SJCRH30 (cell line): ENCODE results near the gene UCN2. TPM values are rescaled to one million over a fixed set of nuclear protein-coding genes. Genes with fewer than 3 reads are reported as not detected.
"Not testable (repeated sequence)": the region's sequence is repeated elsewhere in the genome, so short reads cannot be mapped to it uniquely, and the experiment has no call there.

Experiments used
- DNase-seq, 2 experiments: peaks; one replicate each; pipeline ENCODE4 v3.0.0-alpha.2; 2015 to 2020
- H3K27ac ChIP-seq: fragments of 250-450 bp; sonication (Bioruptor Pico); 2 replicates; pipeline ENCODE4 v1.5.1; 2020; ENCODE audit warnings: mild to moderate bottlenecking, moderate library complexity
- H3K27me3 ChIP-seq: fragments of 250-450 bp; sonication (Bioruptor Pico); 2 replicates; pipeline ENCODE4 v1.5.1; 2020; ENCODE audit warnings: mild to moderate bottlenecking, moderate library complexity
- H3K36me3 ChIP-seq: fragments of 250-450 bp; sonication (Bioruptor Pico); 2 replicates; pipeline ENCODE4 v1.5.1; 2020; ENCODE audit warnings: mild to moderate bottlenecking, moderate library complexity
- H3K4me1 ChIP-seq: fragments of 250-450 bp; sonication (Bioruptor Pico); 2 replicates; pipeline ENCODE4 v1.5.1; 2020; ENCODE audit warnings: mild to moderate bottlenecking, moderate library complexity
- H3K4me3 ChIP-seq: fragments of 250-450 bp; sonication (Bioruptor Pico); 2 replicates; pipeline ENCODE4 v1.5.1; 2020; ENCODE audit warnings: mild to moderate bottlenecking, moderate library complexity
- H3K9me3 ChIP-seq: fragments of 250-450 bp; sonication (Bioruptor Pico); replicated peaks from 2 replicates; pipeline ENCODE4 v1.5.1; 2020; ENCODE audit warnings: mild to moderate bottlenecking, moderate library complexity
- total RNA-seq: library from RNA; depleted of rRNA; stranded (reverse); fragments of >200 nt; shearing (Covaris generic); gene quantifications from 2 replicates; pipeline ENCODE4 v1.2.3, GENCODE V29; 2014

Gene UCN2
- total RNA-seq, 1 experiment from 2014 or later = 0.14 TPM

GRCh38 chr3:48548126-48548525 is 15.5 kb downstream of the UCN2 start:
- no peaks in the 10 kb centered on the region for H3K27me3 ChIP-seq
- no peak overlapping the region for H3K27ac ChIP-seq
- H3K4me3 ChIP-seq = no peak overlapping the region
- no peaks in the 10 kb centered on the region for H3K9me3 ChIP-seq
- no peak for DNase-seq
- H3K4me1 ChIP-seq = peaks cover 20% of the 10 kb centered on the region
- H3K36me3 ChIP-seq = no peaks in the 10 kb centered on the region

DNA sequence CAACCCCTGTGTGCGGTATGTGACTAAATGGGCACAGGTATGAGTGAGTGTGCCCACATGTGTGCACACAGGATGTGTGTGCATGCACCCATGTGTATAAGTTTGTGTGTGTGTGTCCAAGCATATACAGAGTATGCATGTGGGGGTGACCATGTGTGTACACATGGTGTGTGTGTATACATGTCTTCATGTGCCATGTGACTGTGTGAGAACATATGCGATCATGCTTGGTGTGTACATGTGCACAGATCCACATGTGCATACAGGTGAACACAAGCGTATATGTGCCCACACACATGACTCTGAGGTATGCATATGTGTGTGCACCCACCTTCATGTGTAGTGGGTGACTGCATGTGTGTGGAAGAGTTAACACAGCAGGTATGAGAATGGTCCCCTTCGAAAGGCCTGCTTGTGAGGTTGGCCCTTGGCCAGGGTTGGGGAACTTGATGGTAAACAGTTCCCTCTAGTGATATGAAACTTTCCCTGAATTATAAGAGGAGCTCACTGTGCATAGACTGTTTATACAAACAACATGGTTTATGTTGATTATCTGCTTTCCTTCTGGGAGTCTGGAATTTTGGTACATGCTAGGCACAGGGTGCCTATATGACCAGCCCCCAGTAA is 17.3 kb downstream of the UCN2 start:
- no peak overlapping the region for H3K4me3 ChIP-seq
- H3K36me3 ChIP-seq = no peaks in the 10 kb centered on the region
- H3K9me3 ChIP-seq = no peaks in the 10 kb centered on the region
- no peaks in the 10 kb centered on the region for H3K27me3 ChIP-seq
- no peak overlapping the region for H3K27ac ChIP-seq
- DNase-seq = no peak
- H3K4me1 ChIP-seq = peaks cover 15% of the 10 kb centered on the region

DNA sequence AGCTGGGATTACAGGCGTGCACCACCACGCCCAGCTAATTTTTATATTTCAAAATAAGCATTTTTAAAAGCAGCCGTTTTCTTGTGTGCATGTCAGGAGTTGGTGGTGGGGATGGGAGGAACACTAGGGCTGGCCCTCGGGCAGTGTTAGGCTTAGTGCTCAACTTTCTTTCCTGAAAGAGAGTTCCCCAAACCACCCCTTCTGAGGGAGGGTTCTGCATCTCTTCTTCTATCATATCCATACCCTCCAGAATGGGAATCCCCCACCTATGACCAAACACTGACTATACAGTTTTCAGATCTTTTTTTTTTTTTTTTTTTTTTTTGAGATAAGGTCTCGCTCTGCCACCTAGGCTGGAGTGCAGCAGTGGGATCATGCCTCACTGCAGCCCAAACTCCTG is 19.4 kb downstream of the UCN2 start:
- no peak for DNase-seq
- no peak overlapping the region for H3K27ac ChIP-seq
- no peaks in the 10 kb centered on the region for H3K9me3 ChIP-seq
- peaks cover 15% of the 10 kb centered on the region for H3K4me1 ChIP-seq
- no peak overlapping the region for H3K4me3 ChIP-seq
- H3K36me3 ChIP-seq = no peaks in the 10 kb centered on the region
- no peaks in the 10 kb centered on the region for H3K27me3 ChIP-seq

- no peaks in the 10 kb centered on the region for H3K27me3 ChIP-seq
- no peaks in the 10 kb centered on the region for H3K9me3 ChIP-seq
- H3K36me3 ChIP-seq = no peaks in the 10 kb centered on the region
- peak overlapping the region; percentile 26 for H3K4me3 ChIP-seq
- peaks cover 15% of the 10 kb centered on the region for H3K4me1 ChIP-seq
- H3K27ac ChIP-seq = peak overlapping the region; percentile 31; the same call in 1 of the 2 replicates
- DNase-seq = peak; percentile 79 to 87
Measured at GRCh38 chr3:48543271-48543866, 20.2 kb downstream of the UCN2 start.

- Histone ChIP-seq H3K4me3 (no peak overlapping the region), H3K4me1 (peaks cover 12% of the 10 kb centered on the region), H3K27me3 (no peaks in the 10 kb centered on the region), H3K27ac (no peak overlapping the region), H3K9me3 (no peaks in the 10 kb centered on the region), H3K36me3 (no peaks in the 10 kb centered on the region)
- no peak for DNase-seq
Measured at GRCh38 chr3:48538451-48538850, 25.1 kb downstream of the UCN2 start.

DNA sequence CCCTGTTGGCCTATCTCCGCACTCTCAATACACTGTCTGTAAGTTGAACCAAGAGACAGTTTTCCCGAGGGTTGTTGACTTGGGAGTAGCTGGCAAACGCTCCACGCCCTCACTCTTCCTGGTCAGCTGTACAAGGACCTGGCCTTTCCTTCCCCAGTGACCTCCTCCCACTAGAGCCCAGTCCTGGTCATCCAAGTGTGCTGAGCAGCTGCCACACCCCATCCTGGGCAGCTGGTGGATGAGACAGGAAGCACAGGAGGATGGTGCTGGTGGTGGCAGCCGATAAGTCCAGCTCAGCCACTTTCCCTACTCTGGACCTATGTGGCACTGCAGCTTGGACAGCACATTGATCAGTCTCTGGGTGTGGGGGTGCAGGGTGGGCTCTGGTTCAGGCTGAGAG is 26.8 kb downstream of the UCN2 start:
- Histone ChIP-seq H3K9me3 (no peaks in the 10 kb centered on the region), H3K4me1 (no peaks in the 10 kb centered on the region), H3K4me3 (no peak overlapping the region), H3K36me3 (no peaks in the 10 kb centered on the region), H3K27ac (no peak overlapping the region), H3K27me3 (no peaks in the 10 kb centered on the region)
- no peak for DNase-seq

DNA sequence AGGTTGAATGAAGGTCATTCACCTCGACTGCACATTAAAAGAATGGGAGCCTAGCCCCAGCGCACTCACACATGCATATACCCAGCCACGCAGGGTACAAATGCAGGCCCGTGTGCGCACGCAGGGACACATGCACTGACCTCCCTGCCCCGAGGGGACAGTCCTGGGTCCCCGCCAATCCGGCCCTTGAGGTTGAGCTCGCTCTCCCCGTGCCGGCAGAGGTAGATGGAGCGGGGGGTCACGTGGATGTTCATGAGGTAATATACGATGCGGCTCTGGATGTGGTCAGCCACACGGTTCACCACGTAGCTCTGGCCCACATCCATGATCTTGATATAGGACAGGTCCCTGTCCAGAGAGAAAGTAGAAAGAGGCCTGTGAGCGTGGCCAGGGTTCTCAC is 27.5 kb downstream of the UCN2 start:
- no peaks in the 10 kb centered on the region for H3K36me3 ChIP-seq
- H3K9me3 ChIP-seq = no peaks in the 10 kb centered on the region
- H3K4me1 ChIP-seq = no peaks in the 10 kb centered on the region
- DNase-seq = no peak
- H3K27ac ChIP-seq = no peak overlapping the region
- no peak overlapping the region for H3K4me3 ChIP-seq
- no peaks in the 10 kb centered on the region for H3K27me3 ChIP-seq

DNA sequence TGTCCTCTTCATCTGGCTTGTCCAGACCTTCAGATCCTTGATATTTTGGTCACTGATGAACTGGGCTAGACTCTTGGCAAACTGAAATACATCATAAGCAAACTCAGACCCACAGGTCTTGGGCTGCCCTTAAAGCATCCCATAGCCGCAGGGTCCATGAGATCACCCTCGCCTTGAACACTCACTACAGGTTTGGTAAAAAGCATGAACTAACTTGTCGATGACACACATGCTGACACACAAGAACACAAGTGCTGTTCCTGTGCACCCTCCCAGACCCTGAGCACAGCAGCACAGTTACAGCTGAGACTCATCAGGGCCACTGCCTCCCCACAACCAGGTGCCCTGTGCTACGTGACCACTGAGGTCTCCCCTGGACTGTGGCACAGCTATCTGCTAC is 28.0 kb downstream of the UCN2 start:
- Histone ChIP-seq H3K27me3 (no peaks in the 10 kb centered on the region), H3K4me3 (no peak overlapping the region), H3K36me3 (no peaks in the 10 kb centered on the region), H3K4me1 (no peaks in the 10 kb centered on the region), H3K9me3 (no peaks in the 10 kb centered on the region), H3K27ac (no peak overlapping the region)
- DNase-seq = no peak

GRCh38 chr3:48532977-48533337 is 30.6 kb downstream of the UCN2 start:
- no peak overlapping the region for H3K4me3 ChIP-seq
- H3K27me3 ChIP-seq = no peaks in the 10 kb centered on the region
- no peak overlapping the region for H3K27ac ChIP-seq
- DNase-seq = no peak
- H3K36me3 ChIP-seq = no peaks in the 10 kb centered on the region
- H3K4me1 ChIP-seq = no peaks in the 10 kb centered on the region
- no peaks in the 10 kb centered on the region for H3K9me3 ChIP-seq

GRCh38 chr3:48532271-48532976 is 31.2 kb downstream of the UCN2 start:
- no peak for DNase-seq
- H3K36me3 ChIP-seq = no peaks in the 10 kb centered on the region
- no peaks in the 10 kb centered on the region for H3K4me1 ChIP-seq
- no peak overlapping the region for H3K27ac ChIP-seq
- H3K4me3 ChIP-seq = no peak overlapping the region
- H3K9me3 ChIP-seq = no peaks in the 10 kb centered on the region
- no peaks in the 10 kb centered on the region for H3K27me3 ChIP-seq

DNA sequence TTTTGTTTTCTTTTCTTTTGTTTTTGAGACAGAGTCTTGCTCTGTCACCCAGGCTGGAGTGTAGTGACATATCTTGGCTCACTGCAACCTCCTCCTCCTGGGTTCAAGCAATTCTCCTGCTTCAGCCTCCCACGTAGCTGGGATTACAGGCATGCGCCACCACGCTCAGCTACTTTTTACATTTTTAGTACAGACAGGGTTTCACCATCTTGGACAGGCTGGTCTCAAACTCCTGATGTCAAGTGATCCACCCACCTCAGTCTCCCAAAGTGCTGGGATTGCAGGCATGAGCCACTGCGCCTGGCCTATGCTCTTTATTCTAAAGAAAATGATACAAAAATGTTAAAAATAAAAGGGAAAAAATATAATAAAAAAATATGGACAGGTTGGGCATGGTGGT is 32.9 kb downstream of the UCN2 start:
- not testable (repeated sequence) for H3K27ac ChIP-seq, DNase-seq, H3K27me3 ChIP-seq, H3K4me3 ChIP-seq, H3K36me3 ChIP-seq, H3K9me3 ChIP-seq, H3K4me1 ChIP-seq

DNA sequence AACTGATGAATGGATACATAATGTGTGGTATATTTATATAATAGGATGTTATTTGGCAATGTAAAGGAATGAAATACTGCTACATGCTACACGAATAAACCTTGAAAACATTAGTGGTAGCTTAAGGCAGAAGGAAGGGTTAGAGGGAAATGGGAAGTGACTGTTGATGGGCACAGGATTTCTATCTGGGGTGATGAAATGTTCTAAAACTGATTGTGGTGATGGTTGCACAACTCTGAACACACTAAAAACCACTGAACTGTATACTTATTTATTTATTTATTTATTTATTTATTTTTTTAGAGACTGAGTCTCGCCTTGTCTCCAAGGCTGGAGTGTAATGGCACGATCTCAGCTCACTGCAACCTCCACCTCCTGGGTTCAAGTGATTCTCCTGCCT is 34.8 kb downstream of the UCN2 start:
- Histone ChIP-seq H3K4me3 (no peak overlapping the region), H3K9me3 (no peaks in the 10 kb centered on the region), H3K36me3 (no peaks in the 10 kb centered on the region), H3K27ac (no peak overlapping the region), H3K4me1 (no peaks in the 10 kb centered on the region), H3K27me3 (no peaks in the 10 kb centered on the region)
- DNase-seq = no peak

- no peak for DNase-seq
- Histone ChIP-seq H3K36me3 (no peaks in the 10 kb centered on the region), H3K4me3 (no peak overlapping the region), H3K27ac (no peak overlapping the region), H3K4me1 (no peaks in the 10 kb centered on the region), H3K9me3 (no peaks in the 10 kb centered on the region), H3K27me3 (no peaks in the 10 kb centered on the region)
Measured at GRCh38 chr3:48528048-48528447, 35.5 kb downstream of the UCN2 start.

DNA sequence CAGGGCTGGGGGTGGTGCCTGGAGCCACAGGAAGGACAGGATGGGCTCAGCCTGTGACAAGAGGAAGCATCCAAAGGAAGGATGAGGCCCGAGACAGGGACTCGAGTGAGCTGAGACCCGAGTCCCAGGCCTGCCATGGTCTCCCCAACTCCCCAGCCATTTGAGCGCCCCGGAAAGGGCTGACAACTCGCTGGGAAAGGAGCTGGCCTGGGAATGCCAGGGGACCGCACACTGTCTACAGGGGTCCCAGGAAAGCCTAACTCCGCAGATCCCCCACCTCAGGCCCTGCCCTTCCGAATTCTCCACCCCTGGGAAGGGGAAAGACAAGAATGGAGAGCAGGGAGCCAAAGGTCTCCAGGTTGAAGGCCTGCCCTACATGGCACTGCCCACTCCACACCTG is 38.6 kb downstream of the UCN2 start:
- no peak overlapping the region for H3K4me3 ChIP-seq
- no peaks in the 10 kb centered on the region for H3K27me3 ChIP-seq
- no peaks in the 10 kb centered on the region for H3K9me3 ChIP-seq
- no peaks in the 10 kb centered on the region for H3K36me3 ChIP-seq
- H3K4me1 ChIP-seq = no peaks in the 10 kb centered on the region
- no peak overlapping the region for H3K27ac ChIP-seq
- no peak for DNase-seq

DNA sequence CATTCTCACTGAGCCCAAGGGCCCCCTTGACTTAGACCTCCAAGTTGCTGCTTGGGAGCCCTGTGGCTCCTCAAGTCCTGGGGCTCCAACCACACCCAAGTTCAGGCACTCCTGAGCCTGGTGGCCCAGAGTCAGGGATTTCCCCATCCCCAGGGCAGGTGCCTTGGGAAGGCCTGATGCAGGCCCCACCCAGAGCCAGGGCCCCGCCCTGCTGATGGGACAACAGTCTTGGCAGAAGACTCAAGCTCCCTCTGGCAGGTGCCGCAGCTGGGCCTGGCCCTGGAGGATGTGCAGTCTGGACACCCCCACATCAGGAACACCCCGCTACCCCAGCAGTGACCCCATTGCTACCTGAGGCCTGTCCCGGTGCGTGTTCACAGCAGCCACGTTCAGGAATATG is 41.9 kb downstream of the UCN2 start:
- Histone ChIP-seq H3K4me3 (no peak overlapping the region), H3K27ac (no peak overlapping the region), H3K9me3 (no peaks in the 10 kb centered on the region), H3K36me3 (no peaks in the 10 kb centered on the region), H3K4me1 (no peaks in the 10 kb centered on the region), H3K27me3 (no peaks in the 10 kb centered on the region)
- DNase-seq = no peak

GRCh38 chr3:48519277-48519643 is 44.3 kb downstream of the UCN2 start:
- H3K27me3 ChIP-seq = no peaks in the 10 kb centered on the region
- no peak overlapping the region for H3K4me3 ChIP-seq
- no peak for DNase-seq
- no peaks in the 10 kb centered on the region for H3K9me3 ChIP-seq
- no peak overlapping the region for H3K27ac ChIP-seq
- no peaks in the 10 kb centered on the region for H3K36me3 ChIP-seq
- no peaks in the 10 kb centered on the region for H3K4me1 ChIP-seq
